Endothelial cell of umbilical vein (primary cell): Measurements from ENCODE around the gene BPI.

Experiments
- EZH2 ChIP-seq: IDR thresholded peaks from 2 replicates; pipeline ENCODE4 v1.6.1; 2012; ENCODE audit warnings: borderline replicate concordance, low read depth, mild to moderate bottlenecking, moderate library complexity, low read length, inconsistent platforms; ENCODE audit not compliant: severe bottlenecking
- FOS ChIP-seq: IDR thresholded peaks from 2 replicates; pipeline ENCODE4 v1.6.1; 2011; ENCODE audit warnings: mild to moderate bottlenecking, low read length, moderate library complexity, borderline replicate concordance; ENCODE audit not compliant: insufficient read depth
- GATA2 ChIP-seq: IDR thresholded peaks from 2 replicates; pipeline ENCODE4 v1.7.0; 2011; ENCODE audit warnings: low read depth, mild to moderate bottlenecking, moderate library complexity, mixed read lengths, low read length; ENCODE audit not compliant: insufficient read length, insufficient read depth
- JUN ChIP-seq: IDR thresholded peaks from 2 replicates; pipeline ENCODE4 v1.6.1; 2011; ENCODE audit warnings: borderline replicate concordance, low read depth; ENCODE audit not compliant: insufficient read length, insufficient read depth
- MYC ChIP-seq: IDR thresholded peaks from one replicate; pipeline ENCODE4 v1.6.1; 2011; ENCODE audit warnings: mild to moderate bottlenecking, low read depth, low read length
- POLR2A ChIP-seq: IDR thresholded peaks from 2 replicates; pipeline ENCODE4 v1.6.1; 2012; ENCODE audit warnings: low read depth, mild to moderate bottlenecking, control low read depth, low read length
- POLR2AphosphoS5 ChIP-seq: IDR thresholded peaks from 2 replicates; pipeline ENCODE4 v1.6.1; 2012; ENCODE audit warnings: low read depth, mild to moderate bottlenecking, control low read depth, low read length, moderate library complexity; ENCODE audit not compliant: insufficient read depth
- TF ChIP-seq, protein P1 (sequence below), 2 donors: IDR thresholded peaks; 1 replicate in 1 of 2; 2 replicates in 1 of 2; pipeline ENCODE4 v1.5.1; 2011; ENCODE audit warnings: low read length in 2 of 2, mild to moderate bottlenecking in 2 of 2, moderate library complexity in 2 of 2, control low read depth in 1 of 2, inconsistent platforms in 1 of 2, low read depth in 1 of 2; ENCODE audit not compliant: insufficient read depth in 1 of 2; ENCODE audit errors: extremely low read depth in 1 of 2
- TF ChIP-seq, protein P2 (sequence below): IDR thresholded peaks from 2 replicates; pipeline ENCODE4 v1.6.1; 2011; ENCODE audit not compliant: insufficient read depth, insufficient read length

DNA sequence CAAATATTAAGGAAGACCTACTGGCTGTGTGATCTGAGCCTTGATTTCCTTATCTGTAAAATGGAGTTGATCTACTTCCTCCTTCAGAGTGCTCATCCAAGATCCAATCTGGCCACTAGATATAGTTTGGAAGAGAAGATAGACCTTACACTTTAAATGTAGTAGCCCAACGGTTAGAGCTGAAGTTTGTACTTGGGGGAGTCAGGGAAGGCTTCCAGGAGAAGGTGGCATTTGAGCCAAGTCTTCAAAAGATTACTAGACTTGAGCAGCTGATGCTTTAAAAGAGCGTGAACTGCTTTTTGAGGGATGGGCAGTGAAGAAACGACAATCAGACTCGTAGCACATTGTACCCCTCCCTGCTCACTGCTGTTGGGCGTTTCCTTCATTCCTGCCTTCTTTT, 45.9 kb downstream of the BPI start:
- TF ChIP-seq, protein P1, sequence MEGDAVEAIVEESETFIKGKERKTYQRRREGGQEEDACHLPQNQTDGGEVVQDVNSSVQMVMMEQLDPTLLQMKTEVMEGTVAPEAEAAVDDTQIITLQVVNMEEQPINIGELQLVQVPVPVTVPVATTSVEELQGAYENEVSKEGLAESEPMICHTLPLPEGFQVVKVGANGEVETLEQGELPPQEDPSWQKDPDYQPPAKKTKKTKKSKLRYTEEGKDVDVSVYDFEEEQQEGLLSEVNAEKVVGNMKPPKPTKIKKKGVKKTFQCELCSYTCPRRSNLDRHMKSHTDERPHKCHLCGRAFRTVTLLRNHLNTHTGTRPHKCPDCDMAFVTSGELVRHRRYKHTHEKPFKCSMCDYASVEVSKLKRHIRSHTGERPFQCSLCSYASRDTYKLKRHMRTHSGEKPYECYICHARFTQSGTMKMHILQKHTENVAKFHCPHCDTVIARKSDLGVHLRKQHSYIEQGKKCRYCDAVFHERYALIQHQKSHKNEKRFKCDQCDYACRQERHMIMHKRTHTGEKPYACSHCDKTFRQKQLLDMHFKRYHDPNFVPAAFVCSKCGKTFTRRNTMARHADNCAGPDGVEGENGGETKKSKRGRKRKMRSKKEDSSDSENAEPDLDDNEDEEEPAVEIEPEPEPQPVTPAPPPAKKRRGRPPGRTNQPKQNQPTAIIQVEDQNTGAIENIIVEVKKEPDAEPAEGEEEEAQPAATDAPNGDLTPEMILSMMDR (IDR thresholded peaks at IDR 0.05; ENCODE audit: extremely low read depth in 1 of 2, insufficient read depth in 1 of 2, low read depth in 1 of 2, low read length in 2 of 2): no peak
- TF ChIP-seq, protein P2, sequence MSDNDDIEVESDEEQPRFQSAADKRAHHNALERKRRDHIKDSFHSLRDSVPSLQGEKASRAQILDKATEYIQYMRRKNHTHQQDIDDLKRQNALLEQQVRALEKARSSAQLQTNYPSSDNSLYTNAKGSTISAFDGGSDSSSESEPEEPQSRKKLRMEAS: no peak
- TF ChIP-seq JUN (no peak), EZH2 (no peak), POLR2A (no peak), POLR2AphosphoS5 (no peak), MYC (no peak), FOS (no peak), GATA2 (no peak)
